Motor neuron (in vitro differentiated cells): ENCODE results near the gene TBX4. TPM values are rescaled to one million over a fixed set of nuclear protein-coding genes. Genes with fewer than 3 reads are reported as not detected.

Experiments
- ATAC-seq, 8 experiments: fragments of 200-7000 bp; cut with Tn5 transposase; replicated peaks in 6 of 8; 2 replicates each; pipeline ENCODE4 v1.8.0; 2021; ENCODE audit warnings: mild to moderate bottlenecking in 8 of 8, moderate library complexity in 8 of 8
- H3K27ac ChIP-seq, 2 donors: fragments of 250-450 bp; sonication (Bioruptor Pico); 2 replicates each; pipeline ENCODE4 v1.9.0; 2021; ENCODE audit warnings: antibody characterized with exemption in 2 of 2, mild to moderate bottlenecking in 2 of 2, moderate library complexity in 1 of 2
- H3K4me1 ChIP-seq, 2 donors: fragments of 250-450 bp; sonication (Bioruptor Pico); replicated peaks in 1 of 2; 2 replicates each; pipeline ENCODE4 v1.6.1; 2021; ENCODE audit warnings: antibody characterized with exemption in 2 of 2, mild to moderate bottlenecking in 2 of 2, moderate library complexity in 1 of 2
- H3K4me3 ChIP-seq, 5 donors: fragments of 250-450 bp; sonication (Bioruptor Pico); 2 replicates each; pipeline ENCODE4 v1.9.0; 2021; ENCODE audit warnings: antibody characterized with exemption in 5 of 5, mild to moderate bottlenecking in 5 of 5, moderate library complexity in 4 of 5
- WGBS, 10 experiments: fragments of 450-650 bp; shearing (Covaris generic); methylation state at CpG; one replicate each; pipeline ENCODE4 v1.0.0; 2022; 5-methylcytosine and 5-hydroxymethylcytosine counted together
- in situ Hi-C, 9 experiments: fragments of 400-800 bp; cut with MboI; loops; one replicate each; pipeline ENCODE4 v1.15.0; 2021; ENCODE audit warnings: low sequenced_read_pairs in 9 of 9, low pct_unique_long_range_greater_than_20kb in 2 of 9; ENCODE audit not compliant: unreplicated experiment in 9 of 9
- total RNA-seq, 8 experiments: library from RNA; unstranded; fragments of 300-600 nt; gene quantifications; 2 replicates each; pipeline versions ENCODE4 v1.2.3 to v1.2.4, GENCODE V29; 2022

The TBX4 gene
- total RNA-seq, 8 experiments from 2014 or later = 0.08 to 0.70 (median 0.20) TPM; not detected in 4

DNA sequence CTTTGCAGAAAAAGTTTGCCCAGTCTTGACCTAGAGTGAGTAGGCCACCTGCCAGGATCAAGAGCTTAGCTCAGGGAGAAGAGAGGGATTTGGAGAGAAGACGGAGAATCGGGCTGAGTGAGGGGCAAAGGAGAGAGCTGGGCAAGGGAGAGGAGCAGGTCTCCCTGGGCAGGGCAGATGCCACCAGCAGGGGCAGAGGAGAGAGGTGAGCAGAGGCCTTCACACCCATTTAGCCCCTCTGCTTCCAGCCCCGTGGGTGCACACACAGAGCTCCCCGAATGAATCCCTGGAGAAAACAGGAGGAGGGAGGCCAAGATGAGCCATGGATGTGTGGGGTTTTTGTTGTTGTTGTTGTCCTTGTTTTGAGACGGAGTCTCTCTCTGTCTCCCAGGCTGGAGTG is 29.2 kb downstream of the TBX4 start:
- Histone ChIP-seq H3K4me3 (no peak overlapping the region), H3K4me1 (peaks cover 5 to 19% of the 10 kb centered on the region in 2 donors), H3K27ac (no peak overlapping the region)
- ATAC-seq = no peak
- WGBS, 10 experiments = 81 to 100% (median 83%) methylated on average over 1 to 3 of the region's 5 CpGs; no CpG with 5 or more reads in 7 of the 10 experiments
- in situ Hi-C loops = no loop called here

DNA sequence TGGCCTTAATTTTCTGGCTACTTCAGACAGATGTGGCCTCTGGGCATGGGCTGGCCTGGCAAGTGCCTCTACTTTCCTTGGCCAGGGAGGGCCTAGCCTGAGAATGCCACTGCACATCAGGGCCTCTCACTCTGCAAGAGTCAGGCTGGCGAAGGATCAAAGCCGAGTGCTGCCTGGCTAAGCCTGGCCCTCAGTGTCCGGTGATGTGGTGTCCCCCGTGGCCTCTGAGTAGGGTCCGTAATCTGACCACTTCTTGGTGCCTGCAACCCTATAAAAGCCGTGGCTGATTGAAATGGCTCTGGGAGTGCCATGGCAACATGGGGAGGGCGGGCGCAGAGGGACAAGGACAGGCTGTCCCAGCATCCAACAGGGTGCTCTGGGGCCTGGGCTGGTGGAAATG is 30.2 kb downstream of the TBX4 start:
- no peak overlapping the region for H3K4me3 ChIP-seq
- H3K4me1 ChIP-seq = peaks cover 15 to 29% of the 10 kb centered on the region in 2 donors
- 80 to 100% (median 90%) methylated on average over 2 to 5 of the region's 8 CpGs; no CpG with 5 or more reads in 7 of the 10 experiments for WGBS, 10 experiments
- in situ Hi-C loops = no loop called here
- H3K27ac ChIP-seq = no peak overlapping the region
- ATAC-seq = no peak

DNA sequence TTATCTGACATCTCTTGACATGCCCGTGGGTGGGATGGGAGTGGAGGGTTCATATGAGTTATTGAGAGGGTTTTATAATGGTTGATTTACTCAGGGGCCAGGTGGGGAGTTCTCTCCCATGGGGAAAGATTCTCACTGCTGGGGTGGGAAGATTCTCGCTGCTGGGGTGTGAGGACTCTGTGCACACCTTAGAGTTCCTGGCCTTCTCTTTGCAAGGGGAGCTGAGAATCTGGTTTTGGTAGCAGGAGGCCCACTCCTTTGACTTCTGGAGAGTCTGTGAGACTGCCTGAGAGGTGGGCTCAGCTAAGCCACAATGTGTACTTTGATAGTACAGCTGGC is 31.5 kb downstream of the TBX4 start:
- in situ Hi-C loops = no loop called here
- Histone ChIP-seq H3K4me3 (no peak overlapping the region), H3K4me1 (peaks cover 21 to 37% of the 10 kb centered on the region in 2 donors), H3K27ac (no peak overlapping the region)
- WGBS, 10 experiments = 30 to 80% methylated on average over 1 to 2 of the region's 2 CpGs; no CpG with 5 or more reads in 8 of the 10 experiments
- ATAC-seq = no peak

DNA sequence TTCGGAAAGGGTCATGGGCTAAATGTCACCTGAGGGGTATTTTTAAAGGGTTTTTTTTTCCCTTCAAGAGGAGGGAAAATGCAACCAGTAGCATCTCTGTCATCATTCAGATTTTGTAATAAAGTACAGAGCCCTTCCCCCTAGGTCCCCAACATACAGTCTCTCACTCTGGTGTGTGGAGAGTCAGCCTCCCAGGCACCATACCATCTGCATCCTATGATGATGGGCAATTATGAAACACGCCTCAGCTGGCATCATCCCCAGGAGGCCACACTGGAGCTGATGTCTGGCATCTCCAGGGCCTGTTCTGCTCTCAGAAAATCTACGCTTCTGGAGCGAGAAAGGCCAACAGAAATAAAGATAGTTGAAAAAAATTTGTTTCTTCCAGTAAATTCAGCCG is 32.0 kb downstream of the TBX4 start:
- H3K27ac ChIP-seq = no peak overlapping the region
- 75 to 100% (median 82%) methylated on average over 2 to 5 of the region's 5 CpGs; no CpG with 5 or more reads in 5 of the 10 experiments for WGBS, 10 experiments
- no peak for ATAC-seq
- in situ Hi-C loops = no loop called here
- H3K4me1 ChIP-seq = peaks cover 21 to 37% of the 10 kb centered on the region in 2 donors
- no peak overlapping the region for H3K4me3 ChIP-seq

- no peak overlapping the region for H3K27ac ChIP-seq
- 29 to 100% (median 94%) methylated on average over 1 to 6 of the region's 8 CpGs for WGBS, 10 experiments
- H3K4me3 ChIP-seq = no peak overlapping the region
- H3K4me1 ChIP-seq = peaks cover 21 to 40% of the 10 kb centered on the region in 2 donors
- ATAC-seq = no peak
- in situ Hi-C loops = no loop called here
These were observed 33.0 kb downstream of the TBX4 start for GRCh38 chr17:61485067-61485775.

GRCh38 chr17:61486135-61487120 is 34.2 kb downstream of the TBX4 start:
- in situ Hi-C loops = no loop called here
- Histone ChIP-seq H3K4me1 (peaks cover 21 to 40% of the 10 kb centered on the region in 2 donors), H3K4me3 (no peak overlapping the region), H3K27ac (peak overlapping the region in 1 of 2 donors; percentile 13)
- 6 to 96% (median 39%) methylated on average over 1 to 7 of the region's 22 CpGs; no CpG with 5 or more reads in 2 of the 10 experiments for WGBS, 10 experiments
- peak in 5 of 8 experiments; percentile 57 to 79 (median 74) for ATAC-seq

GRCh38 chr17:61487161-61487988 is 35.2 kb downstream of the TBX4 start:
- no peak overlapping the region for H3K4me3 ChIP-seq
- H3K4me1 ChIP-seq = peaks cover 21 to 40% of the 10 kb centered on the region in 2 donors
- peak in 5 of 8 experiments; percentile 26 to 69 (median 59) for ATAC-seq
- WGBS, 10 experiments = 53 to 100% (median 64%) methylated on average over 1 to 16 of the region's 28 CpGs; no CpG with 5 or more reads in 2 of the 10 experiments
- in situ Hi-C loops = no loop called here
- no peak overlapping the region for H3K27ac ChIP-seq

- H3K27ac ChIP-seq = no peak overlapping the region
- H3K4me3 ChIP-seq = no peak overlapping the region
- in situ Hi-C loops = no loop called here
- WGBS, 10 experiments = 53 to 100% (median 89%) methylated on average over 1 to 4 of the region's 9 CpGs; no CpG with 5 or more reads in 5 of the 10 experiments
- H3K4me1 ChIP-seq = peaks cover 21 to 40% of the 10 kb centered on the region in 2 donors
- no peak for ATAC-seq
These were observed 35.9 kb downstream of the TBX4 start for GRCh38 chr17:61487989-61488595.

DNA sequence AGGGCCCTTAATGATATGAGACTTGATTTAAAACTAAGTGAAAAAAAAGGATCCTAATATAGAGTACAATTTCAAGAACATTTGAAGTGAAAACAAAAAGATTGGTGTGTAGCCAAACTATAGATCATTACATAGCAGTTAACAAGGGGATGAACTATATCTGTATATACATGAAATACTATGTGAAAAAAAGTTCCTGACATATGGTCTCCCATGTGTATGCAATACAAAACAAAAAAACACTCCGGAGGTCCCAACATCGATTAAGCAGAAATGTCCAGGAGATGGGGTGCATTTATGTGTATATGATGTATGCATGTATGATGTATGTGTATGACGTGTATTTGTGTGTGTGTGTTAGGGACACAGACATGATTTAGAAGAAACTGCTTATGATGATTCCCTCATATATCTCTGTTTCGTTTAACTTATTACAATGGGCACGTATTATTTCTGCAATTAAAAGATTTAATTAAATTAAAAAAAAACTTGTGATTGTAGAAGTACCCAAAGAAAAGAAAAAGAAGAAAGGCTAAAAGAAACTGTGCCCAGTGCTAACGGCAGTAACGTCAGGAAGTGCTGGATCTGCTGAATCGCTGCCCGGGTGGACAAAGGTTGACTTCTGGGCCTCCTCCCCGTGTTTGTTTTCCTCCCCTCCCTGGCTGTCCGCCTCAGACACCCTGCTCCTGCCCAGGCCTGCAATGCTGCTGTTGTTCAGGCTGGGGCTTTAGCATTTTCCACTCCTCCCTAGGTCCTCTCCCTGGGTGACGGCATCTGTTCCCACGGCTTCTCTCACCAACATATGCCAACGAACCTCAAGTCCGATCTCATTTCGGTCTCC is 36.9 kb downstream of the TBX4 start:
- Histone ChIP-seq H3K27ac (no peak overlapping the region), H3K4me3 (no peak overlapping the region), H3K4me1 (peaks cover 21 to 34% of the 10 kb centered on the region in 2 donors)
- 35 to 93% (median 72%) methylated on average over 3 to 14 of the region's 16 CpGs for WGBS, 10 experiments
- in situ Hi-C loops = no loop called here
- peak in 2 of 8 experiments; percentile 61 to 88 for ATAC-seq

GRCh38 chr17:61489719-61490490 is 37.7 kb downstream of the TBX4 start:
- Histone ChIP-seq H3K4me1 (peaks cover 21 to 31% of the 10 kb centered on the region in 2 donors), H3K27ac (no peak overlapping the region), H3K4me3 (no peak overlapping the region)
- no peak for ATAC-seq
- WGBS, 10 experiments = 80 to 100% (median 90%) methylated on average over 1 to 9 of the region's 12 CpGs; no CpG with 5 or more reads in 3 of the 10 experiments
- in situ Hi-C loops = no loop called here

GRCh38 chr17:61490540-61490975 is 38.3 kb downstream of the TBX4 start:
- ATAC-seq = peak in 2 of 8 experiments; percentile 63 to 66
- in situ Hi-C loops = no loop called here
- H3K4me1 ChIP-seq = peaks cover 21 to 30% of the 10 kb centered on the region in 2 donors

More at GRCh38 chr17:61490540-61490975, 38.3 kb downstream of the TBX4 start:
- Histone ChIP-seq H3K27ac (no peak overlapping the region), H3K4me3 (no peak overlapping the region)
- 30 to 100% (median 69%) methylated on average over 2 to 3 of the region's 5 CpGs; no CpG with 5 or more reads in 3 of the 10 experiments for WGBS, 10 experiments
